ENCODE results near the gene CAMK4. TPM values are rescaled to one million over a fixed set of nuclear protein-coding genes. Genes with fewer than 3 reads are reported as not detected.

CAMK4 gene
- total and polyA plus RNA-seq, 2 of the 8 experiments (the other 6 are each of a cell fraction or from before 2014, with no cell fraction given), result 1.8 to 8.3 TPM

GRCh38 chr5:111294551-111294950, 70.4 kb downstream of the CAMK4 start:
- Histone ChIP-seq H4K91ac (replicated peaks; ENCODE audit: insufficient read length, low read length) (no peak overlapping the region), H2AK5ac (ENCODE audit: low read depth, low read length) (no peak overlapping the region), H2BK12ac (ENCODE audit: low read depth, low read length) (no peak overlapping the region), H3K79me1 (ENCODE audit: low read depth, low read length) (peaks cover 3% of the 10 kb centered on the region), H3K56ac (replicated peaks; ENCODE audit: insufficient read length, low read depth, low read length) (no peak overlapping the region), H3K4ac (replicated peaks; ENCODE audit: insufficient read length, low read depth, low read length) (no peak overlapping the region), H3K18ac (ENCODE audit: extremely low read depth, low read length) (no peak overlapping the region), H4K20me1 (replicated peaks in 1 of 2; ENCODE audit: control insufficient read depth in 1 of 2, insufficient read depth in 2 of 2, low read length in 2 of 2) (no peaks in the 10 kb centered on the region), H3K27ac (ENCODE audit: low read depth, low read length) (no peak overlapping the region), H4K8ac (ENCODE audit: extremely low read depth, insufficient read depth, low read length) (no peak overlapping the region), H3K23ac (ENCODE audit: insufficient read length) (no peak overlapping the region), H3K4me2 (ENCODE audit: insufficient read depth in 1 of 2, low read depth in 2 of 2, low read length in 2 of 2) (no peak overlapping the region), H2BK5ac (ENCODE audit: low read depth, low read length) (no peak overlapping the region), H3K27me3 (replicated peaks in 1 of 4; ENCODE audit: control insufficient read depth in 3 of 4, extremely low read depth in 1 of 4, insufficient read depth in 3 of 4, low read length in 3 of 4) (no peaks in the 10 kb centered on the region), H3K9me3 (ENCODE audit: insufficient read depth in 2 of 2, low read depth in 1 of 2, low read length in 1 of 2) (peaks cover 0 to 10% of the 10 kb centered on the region in 2 experiments; a peak in 2 of 4 replicates), H3K4me3 (ENCODE audit: extremely low read depth in 1 of 4, insufficient read depth in 2 of 4, low read depth in 3 of 4, low read length in 4 of 4) (no peak overlapping the region), H2BK120ac (replicated peaks; ENCODE audit: low read depth, low read length) (no peak overlapping the region), H2AFZ (ENCODE audit: low read length) (no peak overlapping the region), H3K4me1 (replicated peaks in 1 of 4; ENCODE audit: control insufficient read depth in 3 of 4, insufficient read depth in 4 of 4, low read length in 3 of 4) (no peaks in the 10 kb centered on the region), H2BK20ac (ENCODE audit: low read length) (no peak overlapping the region), H4K5ac (ENCODE audit: insufficient read length, low read depth, low read length) (no peak overlapping the region), H3K36me3 (ENCODE audit: control insufficient read depth in 2 of 4, insufficient read depth in 4 of 4, low read length in 3 of 4) (peaks cover 0 to 5% (median 0%) of the 10 kb centered on the region in 4 experiments; a peak in 3 of 8 replicates), H3K23me2 (ENCODE audit: low read depth, low read length) (no peaks in the 10 kb centered on the region), H3K9ac (replicated peaks in 1 of 4; ENCODE audit: extremely low read depth in 1 of 4, low read depth in 3 of 4, low read length in 3 of 4) (no peak overlapping the region), H3K79me2 (ENCODE audit: control insufficient read depth in 1 of 2, insufficient read depth in 2 of 2, low read length in 2 of 2) (no peaks in the 10 kb centered on the region), H2BK15ac (ENCODE audit: low read length) (no peak overlapping the region), H3K14ac (ENCODE audit: insufficient read length) (no peak overlapping the region)
- CTCF ChIA-PET (ENCODE audit: partially characterized antibody), result interaction anchor here (1.3 to 2.7 kb wide), 3 partner anchors 18 to 135 kb away, joined by 3 to 9 read pairs (median 3); no protein-coding TSS in a partner anchor
- DNase-seq (ENCODE audit: low read depth in 1 of 2, low spot score in 2 of 2) (no peak), FAIRE-seq (no peak)
- POLR2A ChIA-PET (ENCODE audit: partially characterized antibody), result no interaction called here
- TF ChIP-seq NRF1 (IDR thresholded peaks at IDR 0.05; ENCODE audit: low read depth, low read length) (no peak), TBP (IDR thresholded peaks at IDR 0.05; ENCODE audit: low read depth, low read length) (no peak), SP1 (IDR thresholded peaks at IDR 0.05; ENCODE audit: low read depth, low read length) (no peak), GABPA (IDR thresholded peaks at IDR 0.05; ENCODE audit: borderline replicate concordance, insufficient read depth, low read length) (no peak), GTF2F1 (IDR thresholded peaks at IDR 0.05; ENCODE audit: borderline replicate concordance, low read depth, low read length) (no peak), RFX5 (IDR thresholded peaks at IDR 0.05; ENCODE audit: borderline replicate concordance, low read depth, low read length) (no peak), EZH2 (IDR thresholded peaks at IDR 0.05; ENCODE audit: low read depth, low read length, severe bottlenecking) (no peak), SP2 (IDR thresholded peaks at IDR 0.05; ENCODE audit: low read length) (no peak), POLR2AphosphoS5 (IDR thresholded peaks at IDR 0.05; ENCODE audit: low read depth, low read length) (no peak), KDM1A (IDR thresholded peaks at IDR 0.05; ENCODE audit: borderline replicate concordance, low read length) (no peak), TAF7 (optimal IDR thresholded peaks at IDR 0.05; ENCODE audit: borderline replicate concordance, low read depth, low read length) (no peak), BCL11A (IDR thresholded peaks at IDR 0.05; ENCODE audit: low read depth in 2 of 2, low read length in 2 of 2) (no peak), SAP30 (IDR thresholded peaks at IDR 0.05; ENCODE audit: insufficient read depth, insufficient replicate concordance, low read length) (no peak), SIX5 (IDR thresholded peaks at IDR 0.05; ENCODE audit: low read depth, low read length) (no peak)
- TF ChIP-seq, protein P1, sequence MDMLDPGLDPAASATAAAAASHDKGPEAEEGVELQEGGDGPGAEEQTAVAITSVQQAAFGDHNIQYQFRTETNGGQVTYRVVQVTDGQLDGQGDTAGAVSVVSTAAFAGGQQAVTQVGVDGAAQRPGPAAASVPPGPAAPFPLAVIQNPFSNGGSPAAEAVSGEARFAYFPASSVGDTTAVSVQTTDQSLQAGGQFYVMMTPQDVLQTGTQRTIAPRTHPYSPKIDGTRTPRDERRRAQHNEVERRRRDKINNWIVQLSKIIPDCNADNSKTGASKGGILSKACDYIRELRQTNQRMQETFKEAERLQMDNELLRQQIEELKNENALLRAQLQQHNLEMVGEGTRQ (IDR thresholded peaks at IDR 0.05; ENCODE audit: low read length), result no peak

All from H1 (cell line).